Kidney capillary endothelial cell (primary cell): ENCODE data around the gene CRELD2.

Source experiments
- DNase-seq: peaks from one replicate; pipeline ENCODE4 v3.0.0-alpha.2; 2018; ENCODE audit warnings: low spot score

Gene CRELD2

DNA sequence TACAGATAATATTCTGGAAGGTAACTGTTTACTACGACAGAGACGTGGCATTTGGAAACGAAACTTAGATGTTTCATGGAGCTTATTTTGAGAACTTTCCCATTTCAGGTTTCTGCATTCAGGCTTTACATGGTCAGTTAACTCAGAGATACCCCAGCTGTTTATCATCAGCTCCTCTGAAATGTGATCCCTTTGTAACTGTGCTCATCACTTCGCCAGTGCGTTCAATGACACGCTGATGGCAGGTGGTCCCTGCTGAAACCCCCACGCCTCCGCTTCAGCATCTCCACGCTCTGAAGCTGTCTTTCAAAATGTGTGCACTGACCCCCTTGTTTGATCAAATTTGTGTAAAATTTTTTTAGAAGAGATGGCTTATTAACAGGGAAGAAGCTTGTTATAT lies 30.7 kb upstream of the CRELD2 start:
- no peak for DNase-seq

DNA sequence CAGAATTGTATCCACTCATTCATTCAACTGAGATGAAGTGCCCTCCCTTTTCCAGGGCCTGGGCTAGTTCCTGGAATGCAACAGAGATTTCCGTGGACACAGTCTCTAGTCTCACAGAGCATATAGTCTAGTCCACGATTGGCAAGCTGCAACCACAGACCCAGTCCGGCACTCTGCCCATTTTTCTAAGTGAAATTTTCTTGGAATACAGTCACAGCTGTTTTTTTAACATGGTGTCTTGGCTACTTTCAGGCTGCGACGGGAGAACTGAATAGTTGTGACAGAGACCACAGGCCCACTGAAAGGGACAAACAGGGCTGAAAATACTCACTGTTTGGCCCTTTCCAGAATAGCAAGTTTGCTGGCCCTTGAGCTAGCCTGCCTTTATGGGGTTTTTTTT lies 29.4 kb upstream of the CRELD2 start:
- DNase-seq, result no peak

DNA sequence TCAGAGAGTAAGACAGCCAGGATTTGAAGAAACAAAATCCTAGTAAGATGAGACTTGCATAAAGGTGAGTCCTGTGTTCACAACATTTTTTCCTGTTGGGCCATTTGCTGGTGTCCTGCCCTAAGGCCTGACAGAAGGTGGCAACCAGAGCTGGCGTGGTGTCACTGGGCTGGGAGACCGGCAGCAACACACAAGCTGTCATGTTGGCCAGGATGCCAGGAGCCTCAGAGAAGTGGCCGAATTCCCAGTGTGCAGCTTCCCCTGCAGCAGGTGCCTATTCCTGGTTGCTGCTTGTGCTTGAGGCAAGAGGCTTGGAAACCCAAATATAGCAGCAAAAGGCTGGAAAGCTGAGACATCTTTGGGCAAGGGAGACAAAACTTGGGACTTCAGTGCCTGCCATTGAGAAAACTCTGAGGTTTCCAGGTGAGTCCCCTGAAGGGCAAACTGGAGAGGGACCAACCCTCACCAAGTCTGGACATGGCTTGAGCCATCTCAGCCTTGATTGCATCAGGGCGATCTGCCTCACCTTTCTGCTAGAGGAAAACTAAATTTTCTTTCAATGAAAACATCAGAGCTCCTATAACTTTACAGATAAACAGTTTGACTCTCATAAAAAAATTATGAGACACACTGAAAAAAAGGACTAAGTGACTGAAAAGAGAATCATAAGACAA lies 26.1 kb upstream of the CRELD2 start:
- no peak for DNase-seq

DNA sequence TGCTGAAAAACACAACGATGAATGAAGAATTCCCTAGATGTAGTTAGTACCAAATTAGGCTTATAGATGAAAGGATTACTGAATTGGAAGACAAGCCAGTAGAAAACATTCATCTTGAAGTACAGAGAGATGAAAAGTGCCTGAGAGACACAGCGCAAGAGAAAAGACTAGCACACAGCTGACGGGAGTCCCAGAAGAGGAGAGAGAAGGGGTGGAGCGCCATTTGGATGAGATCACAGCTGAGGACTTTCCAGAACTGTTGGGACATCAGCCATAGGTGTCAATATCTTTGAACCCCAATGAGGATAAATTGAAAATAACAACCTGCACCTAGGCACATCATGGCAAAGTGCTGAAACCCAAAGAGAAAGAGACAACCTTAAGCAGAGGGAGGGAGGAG lies 25.4 kb upstream of the CRELD2 start:
- no peak for DNase-seq

DNA sequence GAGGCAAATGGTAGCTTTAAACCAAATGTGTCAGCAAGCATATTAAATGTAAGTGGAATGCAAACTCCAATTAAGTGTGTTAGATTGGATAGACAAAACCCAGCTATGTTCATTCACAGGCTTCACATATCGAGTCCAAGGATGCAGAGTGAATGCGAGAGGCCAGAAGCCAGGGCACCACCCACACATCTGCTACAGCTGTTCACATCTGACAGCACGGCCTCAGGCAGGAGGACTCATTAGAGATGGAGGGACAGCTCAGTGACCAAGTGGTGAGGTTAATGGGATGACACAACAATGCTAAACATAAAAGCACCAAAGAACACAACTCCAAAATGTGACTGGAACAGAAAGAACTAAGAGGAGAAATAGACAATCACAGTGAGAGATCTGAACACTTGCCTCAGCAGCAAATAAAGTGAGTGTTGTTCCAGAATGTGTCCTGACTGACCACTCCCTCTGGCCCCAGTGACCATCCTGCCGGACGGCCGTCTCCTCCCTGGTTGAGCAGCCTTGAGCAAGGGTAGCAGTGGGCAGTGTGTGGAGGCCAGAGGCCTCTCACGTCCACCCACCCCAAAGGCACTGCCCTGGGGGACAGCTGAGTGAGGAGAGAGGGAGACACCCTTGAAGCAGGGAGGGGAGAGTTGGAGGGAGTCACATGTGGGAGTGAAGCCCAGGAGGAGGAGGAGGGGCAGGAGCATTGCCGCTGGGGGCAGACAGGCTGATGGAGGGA lies 23.9 kb upstream of the CRELD2 start:
- no peak for DNase-seq

DNA sequence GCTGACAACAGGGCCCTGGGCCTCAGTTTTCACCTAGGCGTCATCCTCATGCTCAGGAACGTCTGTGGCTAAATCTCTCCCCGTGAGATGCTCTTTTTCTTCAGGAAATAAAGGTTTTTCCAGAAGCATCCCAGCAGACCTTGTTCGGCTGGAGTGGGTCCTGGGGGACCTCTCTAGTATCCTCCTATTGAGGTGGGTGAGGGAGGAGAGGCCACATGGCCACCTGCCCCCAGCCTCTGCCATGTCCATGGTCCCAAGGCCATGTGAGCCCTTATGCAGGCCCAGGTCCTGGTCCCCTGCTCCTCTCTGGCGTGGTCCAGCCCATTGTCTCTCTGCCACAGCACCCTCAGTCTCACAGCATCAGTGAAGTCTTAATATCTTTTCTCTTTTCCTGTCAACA lies 22.2 kb upstream of the CRELD2 start:
- DNase-seq, result no peak

DNA sequence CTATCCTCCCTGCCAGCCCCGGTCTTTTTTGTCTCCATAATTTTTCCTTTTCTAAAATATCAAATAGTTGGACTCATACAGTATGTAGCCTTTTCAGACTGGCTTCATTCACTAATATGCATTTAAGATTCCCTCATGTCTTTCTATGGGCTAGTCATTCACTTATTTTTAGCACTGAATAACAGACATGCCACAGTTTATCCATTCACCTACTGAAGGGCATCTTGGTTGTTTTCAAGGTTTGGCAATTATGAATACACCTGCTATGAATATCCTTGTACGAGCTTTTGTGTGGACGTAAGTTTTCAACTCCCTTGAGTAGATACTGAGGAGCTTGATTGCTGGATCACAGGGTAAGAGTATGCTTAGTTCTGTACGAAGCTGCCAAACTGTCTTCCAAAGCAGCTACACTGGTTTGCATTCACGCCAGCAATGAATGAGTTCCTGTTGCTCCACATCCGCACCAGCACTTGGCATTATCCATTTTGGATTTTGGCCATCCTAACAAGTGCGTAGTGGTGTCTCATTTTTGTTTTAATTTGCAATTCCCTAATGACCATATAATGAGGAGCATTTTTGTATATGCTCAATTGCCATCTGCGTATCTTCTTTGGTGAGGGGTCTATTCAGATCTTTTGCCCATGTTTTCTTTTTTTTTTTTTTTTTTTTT lies 21.3 kb upstream of the CRELD2 start:
- no peak for DNase-seq

DNA sequence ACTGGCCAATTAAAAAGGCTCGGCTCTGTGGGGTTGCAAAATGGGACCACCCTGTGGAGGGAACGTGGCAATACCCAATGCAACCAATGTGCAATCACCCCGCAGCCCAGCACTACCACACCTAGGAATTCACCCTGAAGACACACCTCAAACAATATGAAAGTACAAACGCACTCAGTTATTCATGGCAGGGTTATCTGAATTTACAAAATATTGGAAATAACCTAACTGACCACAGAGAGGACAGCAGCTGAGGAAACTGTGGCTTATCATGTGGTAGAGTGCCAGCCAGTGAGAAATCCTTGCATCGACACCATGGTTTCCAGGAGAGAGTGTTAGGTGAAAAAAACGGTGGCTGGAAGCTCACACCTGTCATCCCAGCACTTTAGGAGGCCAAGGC lies 18.9 kb upstream of the CRELD2 start:
- DNase-seq, result no peak

DNA sequence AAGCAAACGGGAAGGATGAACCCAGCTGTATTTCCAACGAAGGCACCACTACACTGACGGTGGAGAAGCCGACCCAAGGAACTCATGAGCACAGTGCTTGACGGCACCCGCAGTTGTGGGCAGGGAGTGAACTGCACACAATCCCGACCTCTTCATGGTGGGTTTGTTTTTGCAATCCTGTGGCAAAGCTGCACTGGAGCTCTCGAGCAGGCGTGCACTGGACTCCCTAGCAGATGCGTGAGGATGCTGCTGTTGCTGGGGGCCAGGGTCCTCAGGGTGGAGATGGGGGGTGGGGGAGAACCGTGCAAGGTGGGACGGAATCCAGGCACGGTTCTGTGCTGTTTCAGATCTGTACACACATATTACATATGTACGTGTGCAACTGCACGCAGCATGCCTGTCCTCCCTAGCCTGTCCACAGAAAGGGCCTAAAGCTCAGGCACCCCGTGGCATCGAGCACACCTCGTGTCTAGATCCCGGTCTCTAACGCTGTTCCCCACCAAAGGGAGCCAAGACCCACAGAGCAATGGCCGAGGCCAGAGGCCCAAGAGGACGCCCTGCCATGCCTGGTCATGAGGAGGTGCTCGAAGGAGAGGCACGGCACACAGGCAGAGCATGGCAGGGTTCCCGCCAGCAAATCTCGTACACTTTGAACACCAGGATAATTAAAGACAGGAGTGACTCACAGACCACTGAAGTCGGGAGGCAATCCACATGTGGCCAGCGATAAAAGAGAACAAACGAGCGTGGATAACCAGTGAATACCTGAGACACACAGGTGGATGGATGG lies 17.8 kb upstream of the CRELD2 start:
- no peak for DNase-seq

DNA sequence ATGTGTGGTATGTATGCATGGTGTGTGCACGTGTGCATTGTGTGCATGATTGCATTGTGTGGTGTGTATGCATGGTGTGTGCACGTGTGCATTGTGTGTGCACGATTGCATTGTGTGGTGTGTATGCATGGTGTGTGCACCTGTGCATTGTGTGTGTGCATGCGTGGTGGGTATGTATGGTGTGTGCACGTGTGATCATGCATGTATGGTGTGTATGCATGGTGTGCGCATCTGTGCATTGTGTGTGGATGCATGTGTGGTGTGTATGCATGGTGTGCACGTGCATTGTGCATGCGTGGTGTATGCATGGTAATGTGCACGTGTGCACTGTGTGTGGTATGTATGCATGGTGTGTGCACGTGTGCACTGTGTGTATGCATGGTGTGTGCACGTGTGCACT lies 17.0 kb upstream of the CRELD2 start:
- no peak for DNase-seq

DNA sequence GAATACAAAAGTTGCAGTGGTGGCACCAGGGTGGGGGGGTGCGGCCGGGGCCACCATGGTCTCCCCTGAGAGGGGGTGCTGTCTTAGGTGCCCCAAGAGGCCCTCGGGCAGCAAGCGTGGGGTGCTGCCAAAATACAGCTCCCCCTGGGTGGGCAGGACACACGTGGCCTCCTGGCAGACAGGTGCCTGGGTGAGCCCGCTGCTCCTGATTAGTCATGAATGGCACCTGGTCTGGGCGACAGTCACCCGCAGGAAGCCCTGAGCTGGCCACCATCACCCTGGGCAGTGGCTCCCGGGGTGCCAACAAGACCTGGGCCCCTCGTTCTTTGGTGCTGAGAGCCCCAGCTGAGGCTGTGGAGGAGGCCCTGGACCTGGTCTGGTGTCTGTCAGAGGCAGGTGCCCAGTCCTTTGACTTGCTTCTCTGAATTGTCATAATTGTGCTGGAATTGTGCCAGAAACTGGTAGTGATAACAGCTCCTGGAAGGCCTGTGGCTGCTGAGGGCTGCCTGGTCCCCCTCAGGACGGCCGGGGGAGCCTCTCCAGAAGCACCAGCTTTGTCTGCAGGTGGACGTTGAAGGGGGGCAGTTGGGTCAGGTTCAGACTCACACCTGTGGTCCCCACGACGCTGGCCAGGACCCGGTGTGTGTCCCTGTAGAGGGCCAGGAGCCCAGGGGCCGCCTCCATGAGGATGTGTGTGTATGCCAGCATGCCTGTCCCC lies 15.0 kb upstream of the CRELD2 start:
- DNase-seq, result no peak

DNA sequence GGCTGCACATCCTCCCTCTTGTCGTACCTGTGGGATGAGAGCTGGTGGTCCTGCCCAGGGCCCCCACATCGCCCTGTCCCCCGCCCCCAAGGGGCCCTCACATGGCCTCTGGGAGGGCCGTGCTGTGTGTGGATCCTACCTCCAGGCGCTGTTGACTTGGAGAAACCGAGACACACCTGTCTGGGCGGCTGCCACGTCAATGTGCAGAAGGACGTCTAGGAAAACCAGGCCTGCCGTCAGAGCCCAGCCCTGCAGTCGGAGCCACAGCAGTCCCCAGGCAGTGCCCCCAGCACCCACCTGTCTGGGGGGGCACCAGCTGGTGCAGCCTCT lies 14.4 kb upstream of the CRELD2 start:
- DNase-seq, result no peak

DNA sequence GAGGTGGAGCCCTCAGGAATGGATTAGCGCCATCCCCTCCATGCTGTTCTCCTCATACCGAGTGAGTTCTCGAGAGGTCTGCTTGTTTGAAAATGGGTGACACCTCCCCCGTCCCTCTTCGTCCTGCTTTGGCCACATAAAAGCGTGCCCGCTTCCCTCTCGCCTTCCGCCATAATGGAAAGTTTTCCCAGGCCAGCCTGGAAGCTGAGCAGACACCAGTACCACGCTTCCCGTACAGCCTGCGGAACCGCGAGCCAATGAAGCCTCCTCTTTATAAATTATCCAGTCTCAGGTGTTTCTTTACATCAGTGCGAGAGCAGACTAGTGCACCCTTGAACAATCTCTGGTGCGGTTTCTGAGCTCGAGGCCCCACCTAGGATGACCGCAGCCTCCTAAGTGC lies 13.0 kb upstream of the CRELD2 start:
- no peak for DNase-seq

DNA sequence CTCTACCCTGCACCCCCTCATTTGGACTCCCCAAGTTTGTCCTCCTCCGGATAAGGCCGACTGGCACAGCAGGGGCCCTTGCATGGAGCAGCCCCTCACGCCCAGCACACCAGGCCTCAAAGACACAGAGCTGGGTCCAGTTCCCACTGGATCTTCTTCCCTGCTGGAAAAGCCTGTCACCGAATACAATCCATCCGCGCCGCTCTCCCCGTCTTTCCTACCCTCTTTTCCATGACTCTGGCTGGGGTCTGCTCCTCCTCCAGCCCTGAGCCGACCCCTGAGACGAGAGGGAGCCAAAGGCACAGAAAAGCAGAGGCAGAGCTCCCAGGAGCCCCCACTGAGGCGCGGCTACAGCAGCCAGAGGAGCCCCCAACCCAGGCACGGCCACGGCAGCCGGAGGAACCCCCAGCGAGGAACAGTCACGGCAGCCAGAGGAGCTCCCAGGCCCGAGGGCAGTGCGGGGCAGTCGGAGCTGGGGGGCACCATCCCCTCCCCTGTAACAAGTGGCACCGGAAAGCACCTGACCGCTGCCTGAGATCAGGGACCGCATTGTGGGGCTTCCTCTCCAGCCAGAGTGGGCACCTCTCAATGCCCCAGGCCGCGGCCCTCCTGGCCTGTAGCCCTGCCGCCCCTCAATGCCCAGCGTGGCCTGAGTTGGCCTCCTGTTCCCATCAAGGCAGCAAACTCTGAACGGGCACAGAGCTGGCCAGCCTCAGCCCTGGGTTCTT lies 12.2 kb upstream of the CRELD2 start:
- DNase-seq, result no peak

DNA sequence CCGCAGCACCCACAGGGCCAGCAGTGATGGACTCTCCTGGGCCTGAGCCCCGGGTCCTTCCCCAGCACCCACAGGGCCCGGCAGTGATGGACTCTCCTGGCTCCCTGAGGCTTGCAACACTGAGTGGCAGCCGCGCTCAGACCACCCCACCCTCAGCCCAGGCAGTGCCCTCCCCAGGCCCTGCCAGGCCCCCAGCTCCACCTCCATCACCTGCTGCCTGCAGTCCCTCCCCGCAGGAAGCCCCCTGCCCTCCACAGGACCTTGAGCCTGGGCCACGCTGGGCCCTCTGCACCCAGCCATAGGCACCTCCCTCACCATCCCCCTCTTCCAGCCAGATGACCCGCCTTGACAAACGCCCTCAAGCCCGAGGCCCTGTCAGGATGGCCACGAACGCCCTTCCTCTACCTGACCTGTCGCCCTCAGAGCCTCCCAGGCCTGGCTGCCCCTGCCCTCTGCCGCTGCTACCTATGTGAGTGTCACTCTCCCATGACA lies 11.6 kb upstream of the CRELD2 start:
- DNase-seq, result no peak

DNA sequence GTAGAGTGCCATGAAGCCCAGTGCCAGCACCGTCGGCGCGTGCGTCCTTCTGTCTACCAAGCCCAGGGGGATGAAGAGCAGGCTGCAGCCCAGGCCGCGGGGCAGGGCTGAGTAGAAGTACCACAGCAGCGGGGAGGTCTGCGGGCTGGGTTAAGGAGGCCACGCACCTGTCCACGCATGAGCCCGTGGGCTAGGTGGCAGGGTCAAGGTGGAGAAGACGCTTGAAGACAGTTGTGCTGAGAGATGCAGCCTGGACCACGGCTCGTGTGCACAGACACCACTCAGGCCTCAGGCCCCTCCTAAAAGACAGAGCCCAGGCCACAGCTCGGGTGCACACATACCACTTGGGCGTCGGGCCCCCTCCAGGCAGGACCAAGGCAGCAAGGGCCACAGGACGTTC lies 10.6 kb upstream of the CRELD2 start:
- no peak for DNase-seq

DNA sequence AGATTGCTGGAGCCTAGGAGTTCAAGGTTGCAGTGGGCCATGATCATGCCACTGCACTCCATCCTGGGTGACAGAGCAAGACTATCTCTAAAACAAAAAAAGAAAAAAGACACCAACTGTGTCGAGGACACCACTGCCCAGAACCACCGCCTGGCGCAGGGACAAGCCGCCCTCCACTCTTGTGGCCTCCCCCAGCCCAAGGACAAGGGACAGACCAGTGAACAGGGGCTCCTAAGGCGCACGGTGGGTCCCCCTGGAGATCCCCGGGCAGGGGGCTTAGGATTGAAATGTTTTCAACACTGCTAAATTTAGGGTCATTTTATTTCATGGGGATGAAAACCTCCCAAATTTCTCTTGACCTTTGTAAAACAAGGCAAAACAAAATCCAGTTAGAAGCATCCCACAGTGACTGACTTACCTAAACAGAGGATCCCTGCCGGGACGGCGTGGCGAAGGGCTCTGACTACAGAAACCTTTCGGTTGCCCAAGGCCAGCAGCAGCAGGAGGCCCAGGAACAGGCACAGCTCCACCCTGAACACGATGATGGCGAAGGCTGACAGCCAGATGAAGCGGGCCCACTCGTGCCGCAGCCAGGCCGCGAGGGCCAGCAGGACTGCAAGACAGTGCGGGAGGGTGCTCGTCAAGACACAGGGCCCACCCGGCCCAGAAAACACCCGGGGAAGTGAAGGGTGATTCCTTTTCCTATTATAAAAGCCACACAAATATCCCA lies 8.8 kb upstream of the CRELD2 start:
- no peak for DNase-seq

DNA sequence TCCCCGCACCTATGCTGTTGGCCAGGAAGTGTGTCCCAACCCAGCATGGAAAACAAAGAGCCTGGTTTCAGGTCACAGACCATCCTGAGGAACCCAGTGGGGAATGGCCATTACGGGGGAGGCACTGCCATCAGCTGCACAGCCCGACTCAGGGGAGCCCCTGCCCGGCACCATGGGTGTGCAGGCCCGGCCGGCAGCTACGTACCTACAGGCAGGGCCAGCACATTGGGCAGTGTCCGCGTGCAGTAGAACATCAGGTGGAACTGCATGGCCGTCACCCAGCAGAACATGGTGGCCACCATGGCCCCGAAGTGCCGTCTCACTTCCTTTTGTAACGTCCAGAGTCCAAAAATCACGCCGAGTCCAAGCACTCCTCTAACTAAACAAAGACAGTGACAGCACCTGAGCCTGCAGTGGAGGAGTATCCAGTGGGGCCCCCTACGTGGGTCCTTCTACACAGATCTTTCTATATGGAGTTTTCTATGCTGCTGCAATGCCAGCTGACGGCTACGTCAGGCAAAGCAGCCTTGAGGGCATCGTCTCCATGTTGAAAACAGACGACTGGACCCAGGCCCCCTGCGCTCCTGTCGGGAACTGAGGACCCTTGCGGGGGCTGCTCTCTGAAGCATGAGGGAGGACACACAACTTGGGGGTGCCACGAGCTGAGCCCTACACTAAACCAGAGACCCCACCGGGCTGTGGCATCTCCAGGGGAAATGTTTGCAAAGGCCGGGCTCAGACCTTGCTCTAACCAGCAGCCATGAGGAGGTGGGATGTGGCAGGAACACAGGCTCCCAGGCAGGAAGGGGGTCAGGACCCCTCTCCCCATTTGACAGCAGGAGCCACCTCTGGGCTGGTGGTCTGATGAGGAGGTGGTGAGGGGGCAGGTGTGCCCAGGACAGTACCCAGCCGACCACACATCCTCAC lies 7.9 kb upstream of the CRELD2 start:
- no peak for DNase-seq

DNA sequence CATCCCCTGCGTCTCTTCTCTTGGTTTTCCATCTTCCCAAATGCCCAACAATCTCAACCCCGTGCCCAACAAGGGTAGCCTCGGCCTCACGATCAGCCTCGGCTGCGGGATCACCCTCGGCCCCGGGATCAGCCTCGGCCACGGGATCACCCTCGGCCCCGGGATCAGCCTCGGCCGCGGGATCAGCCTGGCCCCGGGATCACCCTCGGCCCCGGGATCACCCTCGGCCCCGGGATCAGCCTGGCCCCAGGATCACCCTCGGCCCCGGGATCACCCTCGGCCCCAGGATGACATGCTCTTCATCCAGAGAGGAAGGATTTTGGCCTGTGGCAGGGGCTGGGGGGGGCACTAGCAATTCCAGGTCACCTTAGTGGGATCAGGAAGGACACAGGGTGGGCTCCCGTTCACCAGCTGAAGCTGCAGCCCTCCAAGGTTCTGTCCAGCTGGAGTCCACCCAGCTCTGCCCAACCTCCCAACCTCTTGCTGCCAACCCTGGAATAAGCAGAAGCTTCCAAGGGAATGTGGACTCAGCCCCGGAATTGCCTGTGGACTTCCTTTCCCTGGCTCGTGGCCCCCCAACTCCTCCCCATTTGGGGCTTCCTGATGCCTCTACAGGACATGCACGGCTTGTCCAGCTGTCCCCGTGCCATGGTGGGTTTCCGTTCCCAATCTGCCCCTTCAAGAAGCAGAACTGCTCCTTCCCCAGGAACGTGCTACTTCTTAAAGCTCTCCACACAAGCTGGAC lies 6.4 kb upstream of the CRELD2 start:
- no peak for DNase-seq
